ENCODE data around the gene SPATA9. TPM values are rescaled to one million over a fixed set of nuclear protein-coding genes. Genes with fewer than 3 reads are reported as not detected.

Gene SPATA9
- total RNA-seq, 1 experiment from 2014 or later: not detected

DNA sequence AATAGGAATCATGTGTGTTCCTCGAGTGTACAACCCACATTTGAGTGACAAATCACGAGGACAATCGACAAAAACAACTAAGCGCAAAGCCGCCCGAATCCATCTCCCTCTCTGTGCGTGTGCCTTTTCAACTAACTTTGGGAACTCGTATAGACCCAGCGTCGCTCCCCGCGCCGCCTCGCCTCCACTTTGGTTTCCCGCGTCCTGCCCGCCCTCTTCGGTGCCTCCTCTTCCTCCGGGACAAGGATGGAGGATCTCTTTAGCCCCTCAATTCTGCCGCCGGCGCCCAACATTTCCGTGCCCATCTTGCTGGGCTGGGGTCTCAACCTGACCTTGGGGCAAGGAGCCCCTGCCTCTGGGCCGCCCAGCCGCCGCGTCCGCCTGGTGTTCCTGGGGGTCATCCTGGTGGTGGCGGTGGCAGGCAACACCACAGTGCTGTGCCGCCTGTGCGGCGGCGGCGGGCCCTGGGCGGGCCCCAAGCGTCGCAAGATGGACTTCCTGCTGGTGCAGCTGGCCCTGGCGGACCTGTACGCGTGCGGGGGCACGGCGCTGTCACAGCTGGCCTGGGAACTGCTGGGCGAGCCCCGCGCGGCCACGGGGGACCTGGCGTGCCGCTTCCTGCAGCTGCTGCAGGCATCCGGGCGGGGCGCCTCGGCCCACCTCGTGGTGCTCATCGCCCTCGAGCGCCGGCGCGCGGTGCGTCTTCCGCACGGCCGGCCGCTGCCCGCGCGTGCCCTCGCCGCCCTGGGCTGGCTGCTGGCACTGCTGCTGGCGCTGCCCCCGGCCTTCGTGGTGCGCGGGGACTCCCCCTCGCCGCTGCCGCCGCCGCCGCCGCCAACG lies 62.5 kb downstream of the SPATA9 start, which contains the start of gene GPR150:
Gene GPR150, plus strand, starts transcription at position 58 of the 840 bp plus-strand sequence. Its CDS starts 189 bp downstream, at position 247.
- DNase-seq: peak; percentile 68
- Histone ChIP-seq H4K91ac (ENCODE audit: insufficient read length, low read depth, low read length) (no peak within 1 kb of the TSS), H3K14ac (ENCODE audit: insufficient read depth, low read length) (no peak within 1 kb of the TSS; the same call in 1 of the 2 replicates), H3K27me3 (ENCODE audit: insufficient read depth, low read length) (peaks cover 23% of the 10 kb centered on the region), H3K56ac (ENCODE audit: insufficient read length, low read depth, low read length) (no peak within 1 kb of the TSS), H3K4me2 (ENCODE audit: insufficient read depth, insufficient read length, low read length) (peak within 1 kb of the TSS; percentile 62), H2BK20ac (ENCODE audit: low read depth, low read length, poor library complexity, severe bottlenecking) (no peak within 1 kb of the TSS), H3K23ac (ENCODE audit: insufficient read length, low read depth, low read length) (no peak within 1 kb of the TSS), H3K79me1 (ENCODE audit: insufficient read depth, low read depth, low read length, poor library complexity, severe bottlenecking) (no peaks in the 10 kb centered on the region), H3K4me1 (ENCODE audit: insufficient read depth, low read length) (no peaks in the 10 kb centered on the region), H2BK5ac (ENCODE audit: insufficient read length, low read length) (no peak within 1 kb of the TSS), H2BK15ac (ENCODE audit: low read depth, low read length) (no peak within 1 kb of the TSS), H3K9ac (ENCODE audit: extremely low read depth, insufficient read length, low read length) (no peak within 1 kb of the TSS), H3K9me3 (ENCODE audit: control insufficient read depth, low read depth, low read length) (no peaks in the 10 kb centered on the region), H4K5ac (ENCODE audit: insufficient read length, low read depth, low read length) (no peak within 1 kb of the TSS), H2BK120ac (ENCODE audit: low read depth, low read length, poor library complexity, severe bottlenecking) (no peak within 1 kb of the TSS), H4K8ac (replicated peaks; ENCODE audit: insufficient read length, low read depth, low read length) (no peak within 1 kb of the TSS), H4K20me1 (ENCODE audit: control insufficient read depth, insufficient read depth, insufficient read length) (no peaks in the 10 kb centered on the region), H3K4ac (ENCODE audit: low read depth, low read length) (no peak within 1 kb of the TSS), H3K23me2 (ENCODE audit: insufficient read length, low read depth, low read length, poor library complexity, severe bottlenecking) (peaks cover 13% of the 10 kb centered on the region), H3K18ac (ENCODE audit: insufficient read length, low read depth, low read length) (peak within 1 kb of the TSS; percentile 18), H2BK12ac (ENCODE audit: insufficient read length, low read depth, low read length) (no peak within 1 kb of the TSS), H2AFZ (ENCODE audit: low read length) (no peak within 1 kb of the TSS), H3K27ac (ENCODE audit: insufficient read length, low read depth, low read length) (no peak within 1 kb of the TSS), H2AK5ac (ENCODE audit: insufficient read length, low read length) (no peak within 1 kb of the TSS), H3K79me2 (ENCODE audit: insufficient read depth, low read length) (no peaks in the 10 kb centered on the region), H3T11ph (ENCODE audit: low read length) (no peak within 1 kb of the TSS)
- Mint-ChIP-seq H3K4me1 (peaks cover 14% of the 10 kb centered on the region in 2 experiments), H3K9me3 (peaks cover 0 to 5% of the 10 kb centered on the region in 2 experiments; a peak in 2 of 5 replicates), H3K27ac (no peak within 1 kb of the TSS), H3K36me3 (ENCODE audit: insufficient read depth in 1 of 3, low read depth in 3 of 3) (peaks cover 0 to 3% (median 0%) of the 10 kb centered on the region in 3 experiments; a peak in 2 of 7 replicates), H3K4me3 (peak within 1 kb of the TSS; percentile 62 to 84), H3K27me3 (ENCODE audit: low read depth) (peaks cover 68% of the 10 kb centered on the region)
- TF ChIP-seq, protein P1, sequence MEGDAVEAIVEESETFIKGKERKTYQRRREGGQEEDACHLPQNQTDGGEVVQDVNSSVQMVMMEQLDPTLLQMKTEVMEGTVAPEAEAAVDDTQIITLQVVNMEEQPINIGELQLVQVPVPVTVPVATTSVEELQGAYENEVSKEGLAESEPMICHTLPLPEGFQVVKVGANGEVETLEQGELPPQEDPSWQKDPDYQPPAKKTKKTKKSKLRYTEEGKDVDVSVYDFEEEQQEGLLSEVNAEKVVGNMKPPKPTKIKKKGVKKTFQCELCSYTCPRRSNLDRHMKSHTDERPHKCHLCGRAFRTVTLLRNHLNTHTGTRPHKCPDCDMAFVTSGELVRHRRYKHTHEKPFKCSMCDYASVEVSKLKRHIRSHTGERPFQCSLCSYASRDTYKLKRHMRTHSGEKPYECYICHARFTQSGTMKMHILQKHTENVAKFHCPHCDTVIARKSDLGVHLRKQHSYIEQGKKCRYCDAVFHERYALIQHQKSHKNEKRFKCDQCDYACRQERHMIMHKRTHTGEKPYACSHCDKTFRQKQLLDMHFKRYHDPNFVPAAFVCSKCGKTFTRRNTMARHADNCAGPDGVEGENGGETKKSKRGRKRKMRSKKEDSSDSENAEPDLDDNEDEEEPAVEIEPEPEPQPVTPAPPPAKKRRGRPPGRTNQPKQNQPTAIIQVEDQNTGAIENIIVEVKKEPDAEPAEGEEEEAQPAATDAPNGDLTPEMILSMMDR (conservative IDR thresholded peaks at IDR 0.05): no peak
- WGBS (ENCODE audit: extremely low coverage, insufficient read length, low lambda C conversion rate): no CpG with 5 or more reads among the region's 85 CpGs

All from H9 (cell line).